Mesothelial cell of epicardium (in vitro differentiated cells): ENCODE results near the gene KCNC2. TPM values are rescaled to one million over a fixed set of nuclear protein-coding genes. Genes with fewer than 3 reads are reported as not detected.

Experiments used
- DNase-seq, 2 experiments: peaks; one replicate each; pipeline ENCODE4 v3.0.0; 2021; ENCODE audit warnings: low spot score in 2 of 2; ENCODE audit not compliant: unreplicated experiment in 2 of 2
- H3K27ac Mint-ChIP-seq: 2 replicates; pipeline ENCODE4 v1.8.0; 2021; ENCODE audit warnings: mixed read lengths
- H3K27me3 Mint-ChIP-seq: 2 replicates; pipeline ENCODE4 v1.8.0; 2021; ENCODE audit warnings: low read depth, mixed read lengths
- H3K36me3 Mint-ChIP-seq: 2 replicates; pipeline ENCODE4 v1.8.0; 2021; ENCODE audit warnings: mixed read lengths
- H3K4me1 Mint-ChIP-seq: 2 replicates; pipeline ENCODE4 v1.8.0; 2021; ENCODE audit warnings: mixed read lengths
- H3K4me3 Mint-ChIP-seq: 2 replicates; pipeline ENCODE4 v1.8.0; 2021; ENCODE audit warnings: mild to moderate bottlenecking, moderate library complexity, mixed read lengths
- H3K9me3 Mint-ChIP-seq: 2 replicates; pipeline ENCODE4 v1.8.0; 2021; ENCODE audit warnings: mixed read lengths
- total RNA-seq: library from RNA; stranded (reverse); gene quantifications from 3 replicates; pipeline ENCODE4 v1.2.1, GENCODE V29; 2021
- TF ChIP-seq, protein P1 (sequence below): fragments of 200-600 bp; sonication (generic); IDR thresholded peaks from one replicate; pipeline ENCODE4 v1.5.0; 2021; ENCODE audit warnings: antibody characterized with exemption; ENCODE audit not compliant: unreplicated experiment

Gene KCNC2
- total RNA-seq, 1 donor from 2014 or later: 1.6 TPM

DNA sequence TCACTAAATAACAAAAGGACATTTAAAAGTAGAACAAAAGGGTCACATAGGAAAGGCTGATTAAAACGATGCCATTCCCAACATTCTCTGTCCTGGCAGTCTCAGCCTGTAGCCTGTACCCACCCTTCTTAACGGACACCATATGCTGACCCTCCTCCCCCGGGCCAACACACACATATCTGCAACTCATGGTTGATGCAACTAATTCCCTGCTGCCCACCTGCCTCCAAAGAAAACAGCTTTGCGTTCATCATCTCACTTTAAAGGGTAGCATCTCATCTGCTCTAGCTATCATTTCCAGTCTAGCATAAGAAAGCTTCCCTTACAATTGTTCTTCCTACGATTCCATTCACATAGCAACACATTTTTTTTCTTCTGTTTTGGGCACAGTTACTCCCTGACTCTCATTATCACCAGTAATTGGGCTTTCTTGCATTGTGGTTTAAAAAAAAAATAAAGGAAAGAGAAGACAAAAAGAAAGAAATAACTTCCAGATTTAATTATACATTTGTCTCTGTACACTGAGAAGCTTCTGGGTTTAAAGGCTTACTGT is 92.9 kb downstream of the KCNC2 start:
- no peak for DNase-seq
- Mint-ChIP-seq H3K4me3 (no peak overlapping the region), H3K27ac (no peak overlapping the region), H3K4me1 (peaks cover 17% of the 10 kb centered on the region), H3K27me3 (no peaks in the 10 kb centered on the region), H3K36me3 (no peaks in the 10 kb centered on the region), H3K9me3 (no peaks in the 10 kb centered on the region)
- TF ChIP-seq, protein P1, sequence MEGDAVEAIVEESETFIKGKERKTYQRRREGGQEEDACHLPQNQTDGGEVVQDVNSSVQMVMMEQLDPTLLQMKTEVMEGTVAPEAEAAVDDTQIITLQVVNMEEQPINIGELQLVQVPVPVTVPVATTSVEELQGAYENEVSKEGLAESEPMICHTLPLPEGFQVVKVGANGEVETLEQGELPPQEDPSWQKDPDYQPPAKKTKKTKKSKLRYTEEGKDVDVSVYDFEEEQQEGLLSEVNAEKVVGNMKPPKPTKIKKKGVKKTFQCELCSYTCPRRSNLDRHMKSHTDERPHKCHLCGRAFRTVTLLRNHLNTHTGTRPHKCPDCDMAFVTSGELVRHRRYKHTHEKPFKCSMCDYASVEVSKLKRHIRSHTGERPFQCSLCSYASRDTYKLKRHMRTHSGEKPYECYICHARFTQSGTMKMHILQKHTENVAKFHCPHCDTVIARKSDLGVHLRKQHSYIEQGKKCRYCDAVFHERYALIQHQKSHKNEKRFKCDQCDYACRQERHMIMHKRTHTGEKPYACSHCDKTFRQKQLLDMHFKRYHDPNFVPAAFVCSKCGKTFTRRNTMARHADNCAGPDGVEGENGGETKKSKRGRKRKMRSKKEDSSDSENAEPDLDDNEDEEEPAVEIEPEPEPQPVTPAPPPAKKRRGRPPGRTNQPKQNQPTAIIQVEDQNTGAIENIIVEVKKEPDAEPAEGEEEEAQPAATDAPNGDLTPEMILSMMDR: no peak

DNA sequence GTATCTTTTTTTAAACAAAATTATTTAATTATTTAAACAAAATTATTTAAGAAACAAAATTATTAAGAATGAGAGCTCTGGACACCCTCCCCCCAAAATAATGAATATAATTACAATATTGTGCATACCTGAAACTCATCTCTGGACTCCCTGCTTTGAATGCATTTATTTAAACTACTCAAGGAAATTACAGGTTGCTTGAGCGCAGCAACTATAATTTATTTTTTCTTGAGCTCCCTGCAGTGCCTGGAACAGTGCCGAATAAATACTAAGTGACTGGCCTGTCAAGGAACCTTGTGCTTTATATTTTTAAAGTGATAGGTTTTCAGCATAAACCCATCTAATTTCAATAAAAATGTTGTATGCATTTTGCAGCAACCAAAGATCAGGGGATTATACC is 93.9 kb downstream of the KCNC2 start:
- Mint-ChIP-seq H3K4me1 (peaks cover 12% of the 10 kb centered on the region), H3K9me3 (no peaks in the 10 kb centered on the region), H3K27ac (no peak overlapping the region), H3K27me3 (no peaks in the 10 kb centered on the region), H3K36me3 (no peaks in the 10 kb centered on the region), H3K4me3 (no peak overlapping the region)
- DNase-seq: no peak
- TF ChIP-seq, protein P1: no peak

DNA sequence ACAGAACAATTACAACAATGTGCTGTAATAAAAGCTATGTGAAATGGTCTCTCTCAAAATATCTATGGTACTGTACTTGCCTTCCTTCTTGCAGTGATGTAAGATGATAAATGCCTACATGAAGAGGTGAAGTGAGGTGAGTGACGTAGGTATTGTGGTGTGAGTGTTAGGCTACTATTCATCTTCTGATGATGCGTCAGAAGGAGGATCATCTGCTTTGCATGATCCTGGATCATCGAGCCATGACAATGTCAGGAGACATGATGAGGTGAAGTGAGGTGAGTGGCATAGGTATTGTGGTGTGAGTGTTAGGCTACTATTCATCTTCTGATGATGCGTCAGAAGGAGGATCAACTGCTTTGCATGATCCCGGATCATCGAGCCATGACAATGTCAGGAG is 105.8 kb downstream of the KCNC2 start:
- H3K27me3 Mint-ChIP-seq: peaks cover 2% of the 10 kb centered on the region
- no peaks in the 10 kb centered on the region for H3K36me3 Mint-ChIP-seq
- H3K4me1 Mint-ChIP-seq: no peaks in the 10 kb centered on the region
- DNase-seq: no peak
- H3K4me3 Mint-ChIP-seq: no peak overlapping the region
- H3K9me3 Mint-ChIP-seq: no peaks in the 10 kb centered on the region
- no peak overlapping the region for H3K27ac Mint-ChIP-seq
- TF ChIP-seq, protein P1: no peak

DNA sequence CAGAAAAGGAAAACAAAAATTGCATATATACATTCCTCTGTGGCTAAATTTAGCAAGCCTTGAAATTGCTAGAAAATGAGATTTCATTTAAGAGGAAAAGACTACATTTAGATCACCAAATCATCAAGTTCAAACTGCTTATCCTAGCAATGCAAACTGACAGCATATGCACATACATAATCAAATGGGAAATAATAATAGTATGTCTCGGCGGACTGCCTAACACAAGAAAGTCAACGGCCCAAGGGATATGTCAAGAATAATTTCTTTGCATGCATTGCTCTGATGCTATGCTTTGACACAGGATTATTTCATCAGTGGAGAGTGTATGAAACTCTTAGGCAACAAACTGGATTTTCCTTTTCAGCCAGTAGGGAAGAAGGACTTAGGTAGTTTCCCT is 107.9 kb downstream of the KCNC2 start:
- H3K9me3 Mint-ChIP-seq: no peaks in the 10 kb centered on the region

DNA sequence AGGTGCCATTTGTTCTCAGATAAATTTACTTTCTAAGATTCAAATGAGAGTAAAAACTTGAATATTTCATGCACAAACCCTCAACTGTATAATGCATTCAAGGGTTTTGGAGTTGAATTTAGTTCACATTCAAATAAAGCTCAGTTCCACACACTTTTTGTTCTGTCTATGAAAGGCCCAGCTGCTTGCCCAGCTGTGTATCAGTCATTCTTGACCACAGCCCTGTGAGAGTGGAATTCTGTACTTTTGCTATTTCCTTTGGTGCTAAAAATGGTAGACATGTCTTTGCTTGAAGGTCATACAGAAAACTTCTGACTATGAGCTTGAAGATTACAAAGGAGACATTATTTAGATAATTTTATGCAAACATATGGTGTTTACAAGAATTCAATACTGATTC is 110.4 kb downstream of the KCNC2 start:
- Mint-ChIP-seq H3K27ac (no peak overlapping the region), H3K4me3 (no peak overlapping the region), H3K36me3 (no peaks in the 10 kb centered on the region), H3K4me1 (peaks cover 3% of the 10 kb centered on the region), H3K9me3 (no peaks in the 10 kb centered on the region), H3K27me3 (peaks cover 2% of the 10 kb centered on the region)
- TF ChIP-seq, protein P1: no peak
- DNase-seq: no peak

More for the DNA sequence above, 107.9 kb downstream of the KCNC2 start:
- TF ChIP-seq, protein P1: no peak
- Mint-ChIP-seq H3K36me3 (no peaks in the 10 kb centered on the region), H3K27ac (no peak overlapping the region), H3K4me3 (no peak overlapping the region), H3K27me3 (no peaks in the 10 kb centered on the region), H3K4me1 (no peaks in the 10 kb centered on the region)
- no peak for DNase-seq

DNA sequence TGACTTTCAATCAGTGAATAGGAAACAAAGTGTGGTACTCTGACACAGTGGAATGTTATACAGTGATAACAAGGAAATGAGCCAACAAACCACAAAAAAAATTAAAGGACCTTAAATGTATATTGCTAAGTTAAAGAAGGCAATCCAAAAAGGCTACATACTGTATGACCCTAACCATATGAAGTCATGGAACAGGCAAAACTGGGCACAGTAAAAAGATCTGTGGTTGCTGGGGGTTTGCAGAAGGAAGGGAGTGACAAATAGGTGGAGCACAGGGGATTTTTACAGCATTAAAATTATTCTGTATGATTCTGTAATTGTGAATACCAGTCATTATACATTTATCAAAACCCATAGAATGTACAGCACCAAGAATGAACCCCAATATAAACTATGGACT is 112.6 kb downstream of the KCNC2 start:
- no peak for DNase-seq
- Mint-ChIP-seq H3K36me3 (no peaks in the 10 kb centered on the region), H3K9me3 (no peaks in the 10 kb centered on the region), H3K27me3 (peaks cover 2% of the 10 kb centered on the region), H3K27ac (no peak overlapping the region), H3K4me1 (peaks cover 3% of the 10 kb centered on the region), H3K4me3 (no peak overlapping the region)
- TF ChIP-seq, protein P1: no peak
